HepG2 (cell line): ENCODE measurements around the gene TSPAN15. TPM values are rescaled to one million over a fixed set of nuclear protein-coding genes. Genes with fewer than 3 reads are reported as not detected.

ENCODE experiments used
- EHMT2 ChIP-seq: fragments of 200-600 bp; sonication (generic); IDR thresholded peaks from 2 replicates; pipeline ENCODE4 v1.7.0; 2017; ENCODE audit warnings: antibody characterized with exemption, low read depth, low read length, borderline replicate concordance
- HMG20B ChIP-seq: conservative IDR thresholded peaks from 2 replicates; pipeline ENCODE4 v1.6.1; 2016; ENCODE audit warnings: missing genetic modification reagents, missing compliant biosample characterization
- JARID2 ChIP-seq: sonication (generic); formaldehyde crosslinking; IDR thresholded peaks from 2 replicates; pipeline ENCODE4 v1.8.1; 2023; ENCODE audit warnings: missing genetic modification reagents, inconsistent platforms; ENCODE audit not compliant: insufficient replicate concordance
- KAT8 ChIP-seq: IDR thresholded peaks from 2 replicates; pipeline ENCODE4 v1.6.1; 2016; ENCODE audit warnings: missing genetic modification reagents, missing compliant biosample characterization
- LCORL ChIP-seq, 2 experiments: fragments of 450-650 bp in 1 of 2; sonication (generic) in 1 of 2; formaldehyde crosslinking in 1 of 2; IDR thresholded peaks; 2 replicates each; pipeline versions ENCODE4 v1.5.0 to v1.6.1; 2017 to 2020; ENCODE audit warnings: antibody characterized with exemption in 1 of 2, missing genetic modification reagents in 1 of 2
- MATR3 ChIP-seq: sonication (generic); formaldehyde crosslinking; IDR thresholded peaks from 2 replicates; pipeline ENCODE4 v1.4.0; 2020; ENCODE audit warnings: missing genetic modification reagents
- MIXL1 ChIP-seq: IDR thresholded peaks from 2 replicates; pipeline ENCODE4 v1.6.1; 2016
- ONECUT2 ChIP-seq: sonication (generic); formaldehyde crosslinking; IDR thresholded peaks from 2 replicates; pipeline ENCODE4 v1.4.0; 2020; ENCODE audit warnings: missing genetic modification reagents
- PHF8 ChIP-seq: sonication (generic); formaldehyde crosslinking; IDR thresholded peaks from 2 replicates; pipeline ENCODE4 v1.5.0; 2020; ENCODE audit warnings: missing genetic modification reagents
- POLR2AphosphoS5 ChIP-seq: IDR thresholded peaks from 2 replicates; pipeline ENCODE4 v1.6.1; 2012; ENCODE audit warnings: low read depth, low read length
- REPIN1 ChIP-seq: sonication (generic); formaldehyde crosslinking; IDR thresholded peaks from 2 replicates; pipeline ENCODE4 v1.8.0; 2022; ENCODE audit warnings: missing genetic modification reagents, low read depth, mild to moderate bottlenecking, borderline replicate concordance
- SETDB1 ChIP-seq: sonication (generic); formaldehyde crosslinking; IDR thresholded peaks from 2 replicates; pipeline ENCODE4 v1.5.1; 2020; ENCODE audit warnings: missing genetic modification reagents, mild to moderate bottlenecking, borderline replicate concordance
- SOX6 ChIP-seq, 2 experiments: fragments of 450-650 bp in 1 of 2; sonication (generic) in 1 of 2; formaldehyde crosslinking in 1 of 2; IDR thresholded peaks; 2 replicates each; pipeline versions ENCODE4 v1.4.0 to v1.6.1; 2017 to 2020; ENCODE audit warnings: antibody characterized with exemption in 1 of 2, mild to moderate bottlenecking in 1 of 2, missing genetic modification reagents in 1 of 2
- XRCC5 ChIP-seq: fragments of 200-400 bp; formaldehyde crosslinking; optimal IDR thresholded peaks from 2 replicates; pipeline ENCODE3; 2017; ENCODE audit warnings: mild to moderate bottlenecking, low read length
- ZNF644 ChIP-seq: IDR thresholded peaks from 2 replicates; pipeline ENCODE4 v1.6.1; 2016; ENCODE audit warnings: low read depth
- ZNF672 ChIP-seq: sonication (generic); formaldehyde crosslinking; IDR thresholded peaks from 2 replicates; pipeline ENCODE4 v1.8.1; 2022; ENCODE audit warnings: missing genetic modification reagents
- ZNF747 ChIP-seq: sonication (generic); formaldehyde crosslinking; IDR thresholded peaks from 2 replicates; pipeline ENCODE4 v1.8.1; 2023; ENCODE audit warnings: missing genetic modification reagents, mild to moderate bottlenecking, borderline replicate concordance
- ZNF790 ChIP-seq: sonication (generic); formaldehyde crosslinking; IDR thresholded peaks from 2 replicates; pipeline ENCODE4 v1.8.0; 2022; ENCODE audit warnings: missing genetic modification reagents, mild to moderate bottlenecking, borderline replicate concordance
- polyA plus RNA-seq, 8 experiments: library from polyadenylated mRNA; depleted of rRNA in 3 of 8; stranded (reverse) in 7 of 8; unstranded in 1 of 8; fragments of >200 nt; fragmentation: Illumina TruSeq in 4 of 8; extraction: Trizol in 4 of 8; gene quantifications; 2 replicates each; pipeline versions ENCODE4 v1.2.1 to v1.2.3, GENCODE V29; 2011 to 2016; ENCODE audit warnings: low read depth in 4 of 8, missing spikeins in 1 of 8, mixed read lengths in 1 of 8; ENCODE audit not compliant: insufficient read depth in 1 of 8
- total RNA-seq, 5 experiments: library from RNA; depleted of rRNA; stranded (reverse); fragments of >200 nt; fragmentation: Illumina TruSeq; extraction: Trizol; gene quantifications; 2 replicates each; pipeline ENCODE4 v1.2.3, GENCODE V29; 2016; ENCODE audit warnings: low read depth in 1 of 5
- TF ChIP-seq, protein P1 (sequence below): sonication (generic); IDR thresholded peaks from 2 replicates; pipeline ENCODE4 v1.6.1; 2016; ENCODE audit warnings: low read depth, borderline replicate concordance
- TF ChIP-seq, protein P2 (sequence below): sonication (generic); formaldehyde crosslinking; IDR thresholded peaks from 2 replicates; pipeline ENCODE4 v1.5.0; 2020; ENCODE audit warnings: mild to moderate bottlenecking, missing genetic modification reagents, moderate library complexity
- TF ChIP-seq, protein P3 (sequence below): sonication (generic); formaldehyde crosslinking; IDR thresholded peaks from 2 replicates; pipeline ENCODE4 v1.9.0; 2021; ENCODE audit warnings: missing genetic modification reagents, borderline replicate concordance
- TF ChIP-seq, protein P4 (sequence below): sonication (generic); formaldehyde crosslinking; IDR thresholded peaks from 2 replicates; pipeline ENCODE4 v1.9.0; 2022; ENCODE audit warnings: missing genetic modification reagents, mild to moderate bottlenecking, borderline replicate concordance
- TF ChIP-seq, protein P5 (sequence below): IDR thresholded peaks from 2 replicates; pipeline ENCODE4 v1.6.1; 2012; ENCODE audit warnings: low read depth, low read length, improper control_type of control experiment

The TSPAN15 gene
- total and polyA plus RNA-seq, 2 of the 13 experiments (the other 11 are each of a cell fraction or from before 2014, with no cell fraction given) = 0.27 to 3.2 TPM

DNA sequence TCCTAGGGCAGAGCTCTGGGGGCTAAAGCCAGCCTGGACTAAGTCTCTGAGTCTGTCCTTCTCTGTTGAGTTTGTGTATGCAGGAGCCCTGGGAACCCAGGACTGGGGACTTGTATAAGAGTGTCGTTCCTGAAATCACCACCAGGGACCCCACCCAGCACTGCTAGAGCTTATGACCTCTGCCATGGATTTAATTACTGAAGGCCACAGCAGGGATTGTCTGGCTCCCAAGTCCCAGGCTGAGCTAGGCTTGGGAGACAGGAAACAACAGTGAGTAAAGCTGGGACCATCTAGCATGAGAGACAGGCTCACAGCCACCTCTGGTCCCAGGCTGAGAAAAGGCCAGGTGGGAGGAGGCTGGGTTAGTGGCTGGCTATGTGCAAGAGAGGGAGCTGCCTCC is 1.4 kb upstream of the TSPAN15 start (continued):
- TF ChIP-seq, protein P1, sequence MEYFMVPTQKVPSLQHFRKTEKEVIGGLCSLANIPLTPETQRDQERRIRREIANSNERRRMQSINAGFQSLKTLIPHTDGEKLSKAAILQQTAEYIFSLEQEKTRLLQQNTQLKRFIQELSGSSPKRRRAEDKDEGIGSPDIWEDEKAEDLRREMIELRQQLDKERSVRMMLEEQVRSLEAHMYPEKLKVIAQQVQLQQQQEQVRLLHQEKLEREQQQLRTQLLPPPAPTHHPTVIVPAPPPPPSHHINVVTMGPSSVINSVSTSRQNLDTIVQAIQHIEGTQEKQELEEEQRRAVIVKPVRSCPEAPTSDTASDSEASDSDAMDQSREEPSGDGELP = no peak
- TF ChIP-seq SOX6 (IDR thresholded peaks at IDR 0.05) (no peak), SOX6 (CRISPR knock-in tag; IDR thresholded peaks at IDR 0.05) (no peak), ZNF747 (CRISPR knock-in tag) (no peak), POLR2AphosphoS5 (no peak), HMG20B (CRISPR knock-in tag) (no peak), LCORL (IDR thresholded peaks at IDR 0.05) (no peak), LCORL (CRISPR knock-in tag; IDR thresholded peaks at IDR 0.05) (no peak), ZNF644 (CRISPR knock-in tag) (0 out of 2 replicates have a peak, but pooled peaks have one; percentile 7), ONECUT2 (CRISPR knock-in tag) (no peak), MIXL1 (CRISPR knock-in tag) (peak; percentile 71), REPIN1 (CRISPR knock-in tag) (no peak), PHF8 (no peak), SETDB1 (CRISPR knock-in tag) (no peak), XRCC5 (peak; percentile 35), ZNF672 (no peak), KAT8 (CRISPR knock-in tag) (no peak), MATR3 (CRISPR knock-in tag) (no peak), ZNF790 (no peak), EHMT2 (no peak), JARID2 (CRISPR knock-in tag) (no peak)
- TF ChIP-seq, protein P2, sequence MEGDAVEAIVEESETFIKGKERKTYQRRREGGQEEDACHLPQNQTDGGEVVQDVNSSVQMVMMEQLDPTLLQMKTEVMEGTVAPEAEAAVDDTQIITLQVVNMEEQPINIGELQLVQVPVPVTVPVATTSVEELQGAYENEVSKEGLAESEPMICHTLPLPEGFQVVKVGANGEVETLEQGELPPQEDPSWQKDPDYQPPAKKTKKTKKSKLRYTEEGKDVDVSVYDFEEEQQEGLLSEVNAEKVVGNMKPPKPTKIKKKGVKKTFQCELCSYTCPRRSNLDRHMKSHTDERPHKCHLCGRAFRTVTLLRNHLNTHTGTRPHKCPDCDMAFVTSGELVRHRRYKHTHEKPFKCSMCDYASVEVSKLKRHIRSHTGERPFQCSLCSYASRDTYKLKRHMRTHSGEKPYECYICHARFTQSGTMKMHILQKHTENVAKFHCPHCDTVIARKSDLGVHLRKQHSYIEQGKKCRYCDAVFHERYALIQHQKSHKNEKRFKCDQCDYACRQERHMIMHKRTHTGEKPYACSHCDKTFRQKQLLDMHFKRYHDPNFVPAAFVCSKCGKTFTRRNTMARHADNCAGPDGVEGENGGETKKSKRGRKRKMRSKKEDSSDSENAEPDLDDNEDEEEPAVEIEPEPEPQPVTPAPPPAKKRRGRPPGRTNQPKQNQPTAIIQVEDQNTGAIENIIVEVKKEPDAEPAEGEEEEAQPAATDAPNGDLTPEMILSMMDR (CRISPR knock-in tag) = peak; percentile 47
- TF ChIP-seq, protein P3, sequence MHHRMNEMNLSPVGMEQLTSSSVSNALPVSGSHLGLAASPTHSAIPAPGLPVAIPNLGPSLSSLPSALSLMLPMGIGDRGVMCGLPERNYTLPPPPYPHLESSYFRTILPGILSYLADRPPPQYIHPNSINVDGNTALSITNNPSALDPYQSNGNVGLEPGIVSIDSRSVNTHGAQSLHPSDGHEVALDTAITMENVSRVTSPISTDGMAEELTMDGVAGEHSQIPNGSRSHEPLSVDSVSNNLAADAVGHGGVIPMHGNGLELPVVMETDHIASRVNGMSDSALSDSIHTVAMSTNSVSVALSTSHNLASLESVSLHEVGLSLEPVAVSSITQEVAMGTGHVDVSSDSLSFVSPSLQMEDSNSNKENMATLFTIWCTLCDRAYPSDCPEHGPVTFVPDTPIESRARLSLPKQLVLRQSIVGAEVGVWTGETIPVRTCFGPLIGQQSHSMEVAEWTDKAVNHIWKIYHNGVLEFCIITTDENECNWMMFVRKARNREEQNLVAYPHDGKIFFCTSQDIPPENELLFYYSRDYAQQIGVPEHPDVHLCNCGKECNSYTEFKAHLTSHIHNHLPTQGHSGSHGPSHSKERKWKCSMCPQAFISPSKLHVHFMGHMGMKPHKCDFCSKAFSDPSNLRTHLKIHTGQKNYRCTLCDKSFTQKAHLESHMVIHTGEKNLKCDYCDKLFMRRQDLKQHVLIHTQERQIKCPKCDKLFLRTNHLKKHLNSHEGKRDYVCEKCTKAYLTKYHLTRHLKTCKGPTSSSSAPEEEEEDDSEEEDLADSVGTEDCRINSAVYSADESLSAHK (CRISPR knock-in tag) = no peak
- TF ChIP-seq, protein P4, sequence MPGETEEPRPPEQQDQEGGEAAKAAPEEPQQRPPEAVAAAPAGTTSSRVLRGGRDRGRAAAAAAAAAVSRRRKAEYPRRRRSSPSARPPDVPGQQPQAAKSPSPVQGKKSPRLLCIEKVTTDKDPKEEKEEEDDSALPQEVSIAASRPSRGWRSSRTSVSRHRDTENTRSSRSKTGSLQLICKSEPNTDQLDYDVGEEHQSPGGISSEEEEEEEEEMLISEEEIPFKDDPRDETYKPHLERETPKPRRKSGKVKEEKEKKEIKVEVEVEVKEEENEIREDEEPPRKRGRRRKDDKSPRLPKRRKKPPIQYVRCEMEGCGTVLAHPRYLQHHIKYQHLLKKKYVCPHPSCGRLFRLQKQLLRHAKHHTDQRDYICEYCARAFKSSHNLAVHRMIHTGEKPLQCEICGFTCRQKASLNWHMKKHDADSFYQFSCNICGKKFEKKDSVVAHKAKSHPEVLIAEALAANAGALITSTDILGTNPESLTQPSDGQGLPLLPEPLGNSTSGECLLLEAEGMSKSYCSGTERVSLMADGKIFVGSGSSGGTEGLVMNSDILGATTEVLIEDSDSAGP = no peak
- TF ChIP-seq, protein P5, sequence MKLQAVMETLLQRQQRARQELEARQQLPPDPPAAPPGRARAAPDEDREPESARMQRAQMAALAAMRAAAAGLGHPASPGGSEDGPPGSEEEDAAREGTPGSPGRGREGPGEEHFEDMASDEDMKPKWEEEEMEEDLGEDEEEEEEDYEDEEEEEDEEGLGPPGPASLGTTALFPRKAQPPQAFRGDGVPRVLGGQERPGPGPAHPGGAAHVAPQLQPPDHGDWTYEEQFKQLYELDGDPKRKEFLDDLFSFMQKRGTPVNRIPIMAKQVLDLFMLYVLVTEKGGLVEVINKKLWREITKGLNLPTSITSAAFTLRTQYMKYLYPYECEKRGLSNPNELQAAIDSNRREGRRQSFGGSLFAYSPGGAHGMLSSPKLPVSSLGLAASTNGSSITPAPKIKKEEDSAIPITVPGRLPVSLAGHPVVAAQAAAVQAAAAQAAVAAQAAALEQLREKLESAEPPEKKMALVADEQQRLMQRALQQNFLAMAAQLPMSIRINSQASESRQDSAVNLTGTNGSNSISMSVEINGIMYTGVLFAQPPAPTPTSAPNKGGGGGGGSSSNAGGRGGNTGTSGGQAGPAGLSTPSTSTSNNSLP = 0 out of 2 replicates have a peak, but pooled peaks have one; percentile 18
